OCI-LY7 (cell line): ENCODE measurements around the gene UGT1A6.

Experiments
- EZH2phosphoT487 ChIP-seq: fragments of 200-600 bp; sonication (generic); IDR thresholded peaks from 2 replicates; pipeline ENCODE4 v1.6.1; 2018; ENCODE audit warnings: low read depth, borderline replicate concordance, mild to moderate bottlenecking, mixed run types, antibody characterized with exemption, low read length, moderate library complexity, mixed read lengths
- TF ChIP-seq, protein P1 (sequence below): fragments of 200-600 bp; sonication (generic); conservative IDR thresholded peaks from 2 replicates; pipeline ENCODE4 v1.5.1; 2014; ENCODE audit warnings: mild to moderate bottlenecking, antibody characterized with exemption, low read length, moderate library complexity, mixed read lengths

DNA sequence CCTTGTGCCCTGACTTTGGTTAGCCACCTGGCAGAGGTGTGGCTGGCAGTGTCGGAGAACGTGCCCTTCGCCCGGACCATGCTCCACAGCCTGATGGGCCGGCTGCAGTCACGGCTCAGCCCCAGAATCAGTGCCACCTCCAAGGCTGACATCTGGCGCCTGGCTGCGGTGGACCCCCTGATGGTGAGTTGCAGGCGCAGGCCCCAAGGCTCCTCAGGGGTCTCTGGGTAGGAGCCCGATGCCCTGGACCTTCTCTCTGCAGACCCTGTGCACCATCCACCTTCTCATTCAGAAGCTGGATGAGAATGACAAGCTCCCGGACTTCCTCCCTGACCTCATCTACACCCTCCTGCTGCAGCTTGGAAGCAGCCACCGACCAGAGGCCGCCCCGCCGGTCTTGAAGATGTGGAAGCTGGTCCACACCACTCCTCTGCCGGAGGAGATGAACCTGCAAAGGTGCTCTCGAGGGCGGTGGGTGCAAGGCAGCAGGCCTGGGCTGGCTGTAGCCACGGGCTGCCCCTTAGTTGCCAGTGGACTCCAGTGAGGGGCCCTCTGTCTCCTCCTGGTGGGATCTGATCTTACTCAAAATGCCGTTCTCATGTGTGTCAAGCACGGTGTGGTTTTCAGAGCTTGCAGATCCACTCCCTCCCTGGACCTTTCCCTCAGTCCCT, 129.5 kb downstream of the UGT1A6 start:
- TF ChIP-seq, protein P1, sequence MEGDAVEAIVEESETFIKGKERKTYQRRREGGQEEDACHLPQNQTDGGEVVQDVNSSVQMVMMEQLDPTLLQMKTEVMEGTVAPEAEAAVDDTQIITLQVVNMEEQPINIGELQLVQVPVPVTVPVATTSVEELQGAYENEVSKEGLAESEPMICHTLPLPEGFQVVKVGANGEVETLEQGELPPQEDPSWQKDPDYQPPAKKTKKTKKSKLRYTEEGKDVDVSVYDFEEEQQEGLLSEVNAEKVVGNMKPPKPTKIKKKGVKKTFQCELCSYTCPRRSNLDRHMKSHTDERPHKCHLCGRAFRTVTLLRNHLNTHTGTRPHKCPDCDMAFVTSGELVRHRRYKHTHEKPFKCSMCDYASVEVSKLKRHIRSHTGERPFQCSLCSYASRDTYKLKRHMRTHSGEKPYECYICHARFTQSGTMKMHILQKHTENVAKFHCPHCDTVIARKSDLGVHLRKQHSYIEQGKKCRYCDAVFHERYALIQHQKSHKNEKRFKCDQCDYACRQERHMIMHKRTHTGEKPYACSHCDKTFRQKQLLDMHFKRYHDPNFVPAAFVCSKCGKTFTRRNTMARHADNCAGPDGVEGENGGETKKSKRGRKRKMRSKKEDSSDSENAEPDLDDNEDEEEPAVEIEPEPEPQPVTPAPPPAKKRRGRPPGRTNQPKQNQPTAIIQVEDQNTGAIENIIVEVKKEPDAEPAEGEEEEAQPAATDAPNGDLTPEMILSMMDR: no peak
- TF ChIP-seq EZH2phosphoT487: no peak
